ENCODE data around the gene CDC42BPB. TPM values are rescaled to one million over a fixed set of nuclear protein-coding genes. Genes with fewer than 3 reads are reported as not detected.

Gene CDC42BPB
- total RNA-seq, 4 donors from 2014 or later, result 30.0 to 64.3 (median 32.6) TPM

GRCh38 chr14:103019826-103020225 is 37.5 kb downstream of the CDC42BPB start:
- H3K27ac ChIP-seq, result no peak overlapping the region
- H3K36me3 ChIP-seq, result no peaks in the 10 kb centered on the region
- H3K9me3 ChIP-seq, result no peaks in the 10 kb centered on the region
- ATAC-seq (no peak), DNase-seq (no peak)
- peaks cover 43% of the 10 kb centered on the region in 2 donors for H3K4me1 ChIP-seq
- intact Hi-C loops (cut with DNase I; ENCODE audit: low total_unique reads), result no loop called here
- no peak overlapping the region for H3K4me3 ChIP-seq
- no peak for TF ChIP-seq POLR2A (IDR thresholded peaks at IDR 0.05)
- no peak for TF ChIP-seq CTCF (IDR thresholded peaks at IDR 0.05 in 4 of 5, conservative IDR thresholded peaks at IDR 0.05 in 1 of 5)
- no peaks in the 10 kb centered on the region for H3K27me3 ChIP-seq
- in situ Hi-C loops (cut with MboI; ENCODE audit: low sequenced_read_pairs in 4 of 4), result no loop called here

GRCh38 chr14:103019236-103019635 is 38.1 kb downstream of the CDC42BPB start:
- DNase-seq (no peak), ATAC-seq (no peak)
- H3K4me1 ChIP-seq, result peaks cover 42 to 44% of the 10 kb centered on the region in 2 donors
- no peaks in the 10 kb centered on the region for H3K27me3 ChIP-seq
- in situ Hi-C loops (cut with MboI; ENCODE audit: low sequenced_read_pairs in 4 of 4), result no loop called here
- no peaks in the 10 kb centered on the region for H3K36me3 ChIP-seq
- TF ChIP-seq POLR2A (IDR thresholded peaks at IDR 0.05), result no peak
- TF ChIP-seq CTCF (IDR thresholded peaks at IDR 0.05 in 4 of 5, conservative IDR thresholded peaks at IDR 0.05 in 1 of 5), result no peak
- H3K4me3 ChIP-seq, result no peak overlapping the region
- H3K9me3 ChIP-seq, result no peaks in the 10 kb centered on the region
- no peak overlapping the region for H3K27ac ChIP-seq
- intact Hi-C loops (cut with DNase I; ENCODE audit: low total_unique reads), result no loop called here

- ATAC-seq, result no peak
- in situ Hi-C loops (cut with MboI; ENCODE audit: low sequenced_read_pairs in 4 of 4), result no loop called here
- Histone ChIP-seq H3K9me3 (no peaks in the 10 kb centered on the region), H3K36me3 (no peaks in the 10 kb centered on the region), H3K4me1 (peaks cover 25 to 32% of the 10 kb centered on the region in 2 donors), H3K27me3 (no peaks in the 10 kb centered on the region), H3K27ac (no peak overlapping the region), H3K4me3 (no peak overlapping the region)
- intact Hi-C loops (cut with DNase I; ENCODE audit: low total_unique reads), result no loop called here
- no peak for DNase-seq
- no peak for TF ChIP-seq CTCF (IDR thresholded peaks at IDR 0.05 in 4 of 5, conservative IDR thresholded peaks at IDR 0.05 in 1 of 5)
- TF ChIP-seq POLR2A (IDR thresholded peaks at IDR 0.05), result no peak
Observed at GRCh38 chr14:103016594-103016993, 40.8 kb downstream of the CDC42BPB start.

GRCh38 chr14:103016071-103016470 is 41.3 kb downstream of the CDC42BPB start:
- Histone ChIP-seq H3K9me3 (no peaks in the 10 kb centered on the region), H3K27me3 (no peaks in the 10 kb centered on the region), H3K36me3 (no peaks in the 10 kb centered on the region), H3K4me3 (no peak overlapping the region), H3K27ac (peak overlapping the region in 1 of 4 donors; percentile 33), H3K4me1 (peaks cover 22 to 31% of the 10 kb centered on the region in 2 donors)
- intact Hi-C loops (cut with DNase I; ENCODE audit: low total_unique reads) (no loop called here), in situ Hi-C loops (cut with MboI; ENCODE audit: low sequenced_read_pairs in 4 of 4) (no loop called here)
- ATAC-seq (peak; percentile 33 to 80), DNase-seq (peak in 1 of 2 donors; percentile 60)
- TF ChIP-seq CTCF (IDR thresholded peaks at IDR 0.05 in 4 of 5, conservative IDR thresholded peaks at IDR 0.05 in 1 of 5) (no peak), POLR2A (IDR thresholded peaks at IDR 0.05) (no peak)

GRCh38 chr14:103015426-103015825 is 41.9 kb downstream of the CDC42BPB start:
- H3K9me3 ChIP-seq, result no peaks in the 10 kb centered on the region
- peaks cover 22 to 31% of the 10 kb centered on the region in 2 donors for H3K4me1 ChIP-seq
- in situ Hi-C loops (cut with MboI; ENCODE audit: low sequenced_read_pairs in 4 of 4) (no loop called here), intact Hi-C loops (cut with DNase I; ENCODE audit: low total_unique reads) (no loop called here)
- H3K4me3 ChIP-seq, result no peak overlapping the region
- DNase-seq (no peak), ATAC-seq (peak in 1 of 2 donors; percentile 33)
- H3K27ac ChIP-seq, result no peak overlapping the region
- no peaks in the 10 kb centered on the region for H3K36me3 ChIP-seq
- TF ChIP-seq CTCF (IDR thresholded peaks at IDR 0.05 in 4 of 5, conservative IDR thresholded peaks at IDR 0.05 in 1 of 5), result no peak
- no peak for TF ChIP-seq POLR2A (IDR thresholded peaks at IDR 0.05)
- no peaks in the 10 kb centered on the region for H3K27me3 ChIP-seq

Measured in gastrocnemius medialis (tissue), 4 donors.